GM18526 (cell line): ENCODE results near the gene CDC42BPG.

Experiments used
- POLR2A ChIP-seq: IDR thresholded peaks from 3 replicates; pipeline ENCODE4 v1.6.1; 2011; ENCODE audit not compliant: insufficient read length; ENCODE audit errors: extremely low read depth

CDC42BPG gene

GRCh38 chr11:64826578-64827450 lies 17.6 kb downstream of the CDC42BPG start:
- no peak for TF ChIP-seq POLR2A

- no peak for TF ChIP-seq POLR2A
These were observed 18.4 kb downstream of the CDC42BPG start for GRCh38 chr11:64826062-64826461.

- no peak for TF ChIP-seq POLR2A
These were observed 20.8 kb downstream of the CDC42BPG start for GRCh38 chr11:64823568-64824119.

GRCh38 chr11:64817476-64817875 lies 27.0 kb downstream of the CDC42BPG start:
- no peak for TF ChIP-seq POLR2A

- TF ChIP-seq POLR2A, result no peak
These were observed 29.7 kb downstream of the CDC42BPG start for GRCh38 chr11:64814712-64815187.

- no peak for TF ChIP-seq POLR2A
These were observed 30.6 kb downstream of the CDC42BPG start for GRCh38 chr11:64813826-64814225.

- no peak for TF ChIP-seq POLR2A
These were observed 33.6 kb downstream of the CDC42BPG start for GRCh38 chr11:64810891-64811272.

GRCh38 chr11:64810271-64810890 lies 34.1 kb downstream of the CDC42BPG start, which contains the start of gene MEN1:
TSS of gene MEN1 (minus strand) at chr11:64810551. CDS start at chr11:64810109, 442 bp downstream.
- TF ChIP-seq POLR2A, result peak; percentile 61

GRCh38 chr11:64809781-64810241 lies 34.6 kb downstream of the CDC42BPG start:
- TF ChIP-seq POLR2A, result no peak

- no peak for TF ChIP-seq POLR2A
These were observed 39.0 kb downstream of the CDC42BPG start for GRCh38 chr11:64805481-64805880.

GRCh38 chr11:64804346-64805210 lies 39.9 kb downstream of the CDC42BPG start:
- no peak for TF ChIP-seq POLR2A

GRCh38 chr11:64803846-64804345 lies 40.6 kb downstream of the CDC42BPG start:
- TF ChIP-seq POLR2A, result no peak

- TF ChIP-seq POLR2A, result peak; percentile 62
These were observed 41.2 kb downstream of the CDC42BPG start, which contains the start of gene MAP4K2 for GRCh38 chr11:64803158-64803845. TSS of gene MAP4K2 (minus strand) at chr11:64803214. CDS start at chr11:64803149, 65 bp downstream.
